C4-2B (cell line): ENCODE data around the gene G6PD.
"Not testable (repeated sequence)": the region's sequence is repeated elsewhere in the genome, so short reads cannot be mapped to it uniquely, and the experiment has no call there.

Source experiments
- ZFX ChIP-seq: fragments of 450-650 bp; IDR thresholded peaks from 2 replicates; pipeline ENCODE4 v1.6.1; 2017
- TF ChIP-seq, protein P1 (sequence below): fragments of 450-650 bp; conservative IDR thresholded peaks from 2 replicates; pipeline ENCODE4 v1.5.1; 2017; ENCODE audit warnings: mild to moderate bottlenecking

DNA sequence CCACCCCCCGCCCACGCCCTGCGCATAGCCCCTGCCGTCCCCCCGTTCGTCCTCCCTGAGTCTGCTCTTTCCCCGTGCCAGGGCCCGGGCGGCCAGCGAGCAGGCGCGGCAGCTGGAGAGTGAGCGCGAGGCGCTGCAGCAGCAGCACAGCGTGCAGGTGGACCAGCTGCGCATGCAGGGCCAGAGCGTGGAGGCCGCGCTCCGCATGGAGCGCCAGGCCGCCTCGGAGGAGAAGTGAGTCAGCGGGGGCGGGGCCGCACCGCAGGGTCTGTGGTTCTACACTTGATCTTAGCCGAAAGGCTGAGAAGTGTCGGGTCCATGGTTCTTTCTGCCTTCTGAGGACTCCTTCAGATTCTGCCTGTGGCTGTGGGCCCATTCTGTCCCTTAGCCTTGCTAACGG is 13.7 kb upstream of the G6PD start:
- TF ChIP-seq, protein P1, sequence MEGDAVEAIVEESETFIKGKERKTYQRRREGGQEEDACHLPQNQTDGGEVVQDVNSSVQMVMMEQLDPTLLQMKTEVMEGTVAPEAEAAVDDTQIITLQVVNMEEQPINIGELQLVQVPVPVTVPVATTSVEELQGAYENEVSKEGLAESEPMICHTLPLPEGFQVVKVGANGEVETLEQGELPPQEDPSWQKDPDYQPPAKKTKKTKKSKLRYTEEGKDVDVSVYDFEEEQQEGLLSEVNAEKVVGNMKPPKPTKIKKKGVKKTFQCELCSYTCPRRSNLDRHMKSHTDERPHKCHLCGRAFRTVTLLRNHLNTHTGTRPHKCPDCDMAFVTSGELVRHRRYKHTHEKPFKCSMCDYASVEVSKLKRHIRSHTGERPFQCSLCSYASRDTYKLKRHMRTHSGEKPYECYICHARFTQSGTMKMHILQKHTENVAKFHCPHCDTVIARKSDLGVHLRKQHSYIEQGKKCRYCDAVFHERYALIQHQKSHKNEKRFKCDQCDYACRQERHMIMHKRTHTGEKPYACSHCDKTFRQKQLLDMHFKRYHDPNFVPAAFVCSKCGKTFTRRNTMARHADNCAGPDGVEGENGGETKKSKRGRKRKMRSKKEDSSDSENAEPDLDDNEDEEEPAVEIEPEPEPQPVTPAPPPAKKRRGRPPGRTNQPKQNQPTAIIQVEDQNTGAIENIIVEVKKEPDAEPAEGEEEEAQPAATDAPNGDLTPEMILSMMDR: not testable (repeated sequence)
- TF ChIP-seq ZFX: not testable (repeated sequence)
